Testis (tissue), 3 donors: ENCODE data around the gene IRF2. TPM values are rescaled to one million over a fixed set of nuclear protein-coding genes. Genes with fewer than 3 reads are reported as not detected.

Experiments
- DNase-seq: peaks from one replicate; pipeline ENCODE4 v3.0.0-alpha.2; 2019
- H3K27ac ChIP-seq, 2 donors: fragments of 200-600 bp; sonication (generic); one replicate each; pipeline ENCODE4 v1.5.1; 2019
- H3K27me3 ChIP-seq: fragments of 200-600 bp; sonication (generic); one replicate; pipeline ENCODE4 v1.5.1; 2019
- H3K36me3 ChIP-seq: fragments of 200-600 bp; sonication (generic); one replicate; pipeline ENCODE4 v1.5.1; 2017; ENCODE audit warnings: low read depth; ENCODE audit errors: missing control alignments
- H3K4me1 ChIP-seq: fragments of 200-600 bp; sonication (generic); one replicate; pipeline ENCODE4 v1.5.1; 2019
- H3K4me3 ChIP-seq, 2 donors: fragments of 200-600 bp; sonication (generic); one replicate each; pipeline ENCODE4 v1.5.1; 2017 to 2019
- H3K9me3 ChIP-seq: fragments of 200-600 bp; sonication (generic); one replicate; pipeline ENCODE4 v1.5.1; 2017
- POLR2A ChIP-seq: fragments of 450-650 bp; IDR thresholded peaks from one replicate; pipeline ENCODE4 v1.6.1; 2017; ENCODE audit warnings: antibody characterized with exemption, mild to moderate bottlenecking, moderate library complexity
- WGBS, 2 donors: methylation state at CpG; one replicate each; pipeline ENCODE4 v1.1.5; 2018; 5-methylcytosine and 5-hydroxymethylcytosine counted together
- intact Hi-C: fragments of 100-400 bp; cut with DNase I; formaldehyde crosslinking; loops from one replicate; pipeline ENCODE4 v1.15.1; 2023; ENCODE audit warnings: low total_unique reads
- polyA plus RNA-seq: library from polyadenylated mRNA; stranded (reverse); fragments of 350-450 nt; fragmentation: Illumina TruSeq; extraction: RNeasy Lipid Tissue Mini Kit (QIAGEN cat#74804); gene quantifications from one replicate; pipeline ENCODE4 v1.2.3, GENCODE V29; 2014; ENCODE audit warnings: low read depth, low replicate concordance; ENCODE audit not compliant: insufficient read depth
- total RNA-seq, 2 donors: library from RNA; depleted of rRNA; stranded (reverse); fragments of >200 nt; gene quantifications; one replicate each; pipeline ENCODE4 v1.2.3, GENCODE V29; 2016
- TF ChIP-seq, protein P1 (sequence below), 3 experiments: fragments of 450-650 bp in 2 of 3; fragments of 200-600 bp in 1 of 3; sonication (generic) in 1 of 3; IDR thresholded peaks; one replicate each; pipeline ENCODE4 v1.5.1; 2016 to 2019; ENCODE audit warnings: antibody characterized with exemption in 3 of 3, mild to moderate bottlenecking in 2 of 3, moderate library complexity in 1 of 3

The IRF2 gene
- total and polyA plus RNA-seq, 3 donors from 2014 or later: 13.0 to 22.3 (median 16.1) TPM

GRCh38 chr4:184500748-184501589 is 26.6 kb upstream of the IRF2 start:
- Histone ChIP-seq H3K27me3 (no peaks in the 10 kb centered on the region), H3K4me1 (no peaks in the 10 kb centered on the region), H3K9me3 (no peaks in the 10 kb centered on the region), H3K36me3 (no peaks in the 10 kb centered on the region), H3K27ac (no peak overlapping the region), H3K4me3 (no peak overlapping the region)
- no peak for TF ChIP-seq POLR2A
- TF ChIP-seq, protein P1, sequence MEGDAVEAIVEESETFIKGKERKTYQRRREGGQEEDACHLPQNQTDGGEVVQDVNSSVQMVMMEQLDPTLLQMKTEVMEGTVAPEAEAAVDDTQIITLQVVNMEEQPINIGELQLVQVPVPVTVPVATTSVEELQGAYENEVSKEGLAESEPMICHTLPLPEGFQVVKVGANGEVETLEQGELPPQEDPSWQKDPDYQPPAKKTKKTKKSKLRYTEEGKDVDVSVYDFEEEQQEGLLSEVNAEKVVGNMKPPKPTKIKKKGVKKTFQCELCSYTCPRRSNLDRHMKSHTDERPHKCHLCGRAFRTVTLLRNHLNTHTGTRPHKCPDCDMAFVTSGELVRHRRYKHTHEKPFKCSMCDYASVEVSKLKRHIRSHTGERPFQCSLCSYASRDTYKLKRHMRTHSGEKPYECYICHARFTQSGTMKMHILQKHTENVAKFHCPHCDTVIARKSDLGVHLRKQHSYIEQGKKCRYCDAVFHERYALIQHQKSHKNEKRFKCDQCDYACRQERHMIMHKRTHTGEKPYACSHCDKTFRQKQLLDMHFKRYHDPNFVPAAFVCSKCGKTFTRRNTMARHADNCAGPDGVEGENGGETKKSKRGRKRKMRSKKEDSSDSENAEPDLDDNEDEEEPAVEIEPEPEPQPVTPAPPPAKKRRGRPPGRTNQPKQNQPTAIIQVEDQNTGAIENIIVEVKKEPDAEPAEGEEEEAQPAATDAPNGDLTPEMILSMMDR (IDR thresholded peaks at IDR 0.05): no peak
- intact Hi-C loops: no loop called here
- DNase-seq: no peak
- 80 to 86% methylated on average over 4 of the region's 4 CpGs for WGBS, 2 donors

- intact Hi-C loops: no loop called here
- Histone ChIP-seq H3K4me3 (no peak overlapping the region), H3K9me3 (no peaks in the 10 kb centered on the region), H3K4me1 (no peaks in the 10 kb centered on the region), H3K36me3 (no peaks in the 10 kb centered on the region), H3K27ac (no peak overlapping the region), H3K27me3 (no peaks in the 10 kb centered on the region)
- DNase-seq: no peak
- TF ChIP-seq, protein P1 (IDR thresholded peaks at IDR 0.05): no peak
- no peak for TF ChIP-seq POLR2A
These were observed 25.6 kb upstream of the IRF2 start for GRCh38 chr4:184499996-184500395.

DNA sequence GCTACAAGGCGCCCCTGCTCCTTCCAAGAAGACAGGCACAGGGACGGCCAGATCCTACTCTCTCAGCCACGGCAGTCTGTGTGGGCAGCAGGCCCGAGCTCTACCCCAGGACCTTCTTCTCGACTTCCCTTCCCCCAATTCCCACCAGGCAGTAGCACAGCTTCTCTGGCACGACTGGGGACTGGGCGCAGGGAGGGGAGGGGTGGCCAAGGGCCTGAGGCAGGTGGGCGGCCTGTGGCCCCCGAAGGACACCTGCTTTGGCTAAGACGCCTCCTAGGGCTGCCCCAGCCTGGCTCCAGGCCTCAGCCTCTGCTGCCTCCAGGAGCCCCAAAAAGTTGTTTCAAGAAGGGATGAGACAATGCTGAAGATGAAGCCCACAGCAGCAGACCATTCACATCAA is 24.2 kb upstream of the IRF2 start:
- WGBS, 2 donors: 97 to 100% methylated on average over 1 to 10 of the region's 10 CpGs
- H3K9me3 ChIP-seq: no peaks in the 10 kb centered on the region
- no peak overlapping the region for H3K4me3 ChIP-seq
- H3K36me3 ChIP-seq: no peaks in the 10 kb centered on the region
- DNase-seq: no peak
- intact Hi-C loops: no loop called here
- H3K27ac ChIP-seq: no peak overlapping the region
- no peaks in the 10 kb centered on the region for H3K27me3 ChIP-seq
- TF ChIP-seq, protein P1 (IDR thresholded peaks at IDR 0.05): no peak
- TF ChIP-seq POLR2A: no peak
- no peaks in the 10 kb centered on the region for H3K4me1 ChIP-seq

GRCh38 chr4:184489771-184490170 is 15.4 kb upstream of the IRF2 start:
- Histone ChIP-seq H3K9me3 (no peaks in the 10 kb centered on the region), H3K36me3 (no peaks in the 10 kb centered on the region), H3K4me1 (no peaks in the 10 kb centered on the region), H3K4me3 (no peak overlapping the region), H3K27me3 (no peaks in the 10 kb centered on the region), H3K27ac (no peak overlapping the region)
- no peak for DNase-seq
- intact Hi-C loops: no loop called here
- TF ChIP-seq POLR2A: no peak
- TF ChIP-seq, protein P1 (IDR thresholded peaks at IDR 0.05): no peak
- WGBS, 2 donors: 79 to 80% methylated on average over 1 to 8 of the region's 8 CpGs

GRCh38 chr4:184487503-184487902 is 13.2 kb upstream of the IRF2 start:
- Histone ChIP-seq H3K36me3 (no peaks in the 10 kb centered on the region), H3K4me1 (no peaks in the 10 kb centered on the region), H3K4me3 (no peak overlapping the region), H3K27ac (no peak overlapping the region), H3K27me3 (no peaks in the 10 kb centered on the region), H3K9me3 (no peaks in the 10 kb centered on the region)
- DNase-seq: no peak
- TF ChIP-seq, protein P1 (IDR thresholded peaks at IDR 0.05): no peak
- no peak for TF ChIP-seq POLR2A
- intact Hi-C loops: no loop called here
- WGBS, 2 donors: 93 to 96% methylated on average over 9 of the region's 9 CpGs
